GM21737 (cell line): ENCODE data around the gene RESF1.
"Not testable (repeated sequence)": the region's sequence is repeated elsewhere in the genome, so short reads cannot be mapped to it uniquely, and the experiment has no call there.

Source experiments
- ATAC-seq: cut with Tn5 transposase; IDR thresholded peaks from one replicate; pipeline ENCODE4 v1.9.1; 2021; ENCODE audit warnings: mild to moderate bottlenecking, moderate library complexity; ENCODE audit not compliant: unreplicated experiment

The RESF1 gene

DNA sequence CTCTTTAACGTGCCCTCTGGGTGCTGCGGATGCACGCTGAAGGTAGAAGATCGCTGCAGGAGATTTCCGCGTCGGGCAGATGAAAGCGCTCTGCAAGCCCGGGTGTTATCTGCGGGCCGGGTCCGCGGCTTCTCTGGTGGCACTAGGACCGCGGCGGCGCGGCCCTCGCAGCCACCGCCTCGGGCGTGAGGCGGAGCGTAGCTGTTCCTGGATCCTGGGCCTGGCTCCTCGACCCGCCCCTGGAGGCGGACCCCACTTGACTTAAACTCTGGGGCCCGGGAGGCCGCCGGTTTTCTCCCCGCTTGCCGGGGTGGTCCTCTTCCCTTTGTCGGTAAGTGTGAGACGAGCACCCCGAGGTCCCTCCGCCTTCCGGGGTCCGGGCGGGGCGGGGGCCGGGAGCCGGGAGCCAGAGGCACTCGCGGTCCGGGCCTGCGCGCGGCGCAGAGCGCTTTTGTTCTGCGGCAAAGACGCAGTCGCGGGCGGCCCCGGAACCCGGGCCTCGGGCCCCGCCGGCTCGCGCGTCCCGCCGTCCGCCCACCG lies at the start of gene RESF1:
TSS of gene RESF1 (plus strand) at position 255 of the 540 bp plus-strand sequence. CDS start 21,541 bp downstream, outside the sequence.
- peak; percentile 89 for ATAC-seq

GRCh38 chr12:31914927-31915326 lies 44.3 kb upstream of the RESF1 start:
- no peak for ATAC-seq

DNA sequence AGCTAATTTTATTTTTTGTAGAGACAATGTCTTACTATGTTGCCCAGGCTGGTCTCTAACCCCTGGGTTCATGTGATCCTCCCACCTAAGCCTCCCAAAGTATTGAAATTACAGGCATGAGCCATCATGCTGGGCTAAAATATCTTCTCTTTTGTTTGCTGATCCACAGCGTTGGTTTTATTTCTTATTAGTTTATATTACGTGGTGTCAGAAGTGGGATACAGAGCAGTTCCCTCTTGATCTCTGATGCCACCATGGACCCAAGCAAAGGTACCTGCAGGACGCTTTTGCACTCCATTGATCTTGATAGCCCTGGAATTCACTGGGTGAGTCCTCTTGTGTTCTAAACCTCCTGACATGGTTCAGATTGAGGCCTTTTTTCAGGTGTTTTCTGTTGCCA lies 43.8 kb upstream of the RESF1 start:
- ATAC-seq = no peak

DNA sequence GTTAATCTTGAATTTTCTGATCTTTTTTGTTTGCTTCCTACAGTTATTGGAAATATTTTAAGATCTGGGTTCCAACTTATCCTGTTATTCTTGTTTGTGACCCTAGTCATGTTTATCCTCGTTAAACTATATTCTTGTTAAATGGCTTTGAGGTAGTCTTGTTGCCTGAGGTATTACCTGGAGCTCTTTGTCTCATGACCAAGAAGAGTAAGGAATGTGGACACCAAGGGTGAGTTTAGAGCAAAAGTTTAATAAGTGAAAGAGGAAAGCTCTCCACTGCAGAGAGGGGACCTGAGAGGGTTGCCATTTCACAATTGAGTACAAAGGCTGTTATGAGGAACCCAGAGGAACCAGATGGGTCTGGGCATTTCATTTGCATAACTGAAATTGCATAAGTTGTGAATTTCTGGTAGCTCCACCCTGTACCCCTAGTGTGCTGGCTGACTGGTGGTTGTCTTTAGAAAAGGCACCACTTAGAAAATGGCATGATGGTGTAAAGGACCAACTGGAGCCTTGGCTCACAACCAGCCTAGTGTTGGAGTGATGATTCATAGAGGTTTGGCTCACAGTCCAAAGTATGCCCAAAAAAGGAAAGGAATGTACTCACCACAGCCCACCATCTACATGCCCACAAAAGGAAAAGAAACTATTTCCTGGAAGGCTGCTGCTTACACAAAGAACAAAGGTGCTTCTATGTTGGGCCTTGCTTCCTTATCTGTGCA lies 36.7 kb upstream of the RESF1 start:
- ATAC-seq = no peak

GRCh38 chr12:31923063-31923412 lies 36.2 kb upstream of the RESF1 start:
- no peak for ATAC-seq

- ATAC-seq = no peak
Measured at GRCh38 chr12:31928246-31929026, 30.8 kb upstream of the RESF1 start.

GRCh38 chr12:31929027-31929526 lies 30.1 kb upstream of the RESF1 start:
- ATAC-seq = no peak

GRCh38 chr12:31931796-31932715 lies 27.2 kb upstream of the RESF1 start:
- no peak for ATAC-seq

DNA sequence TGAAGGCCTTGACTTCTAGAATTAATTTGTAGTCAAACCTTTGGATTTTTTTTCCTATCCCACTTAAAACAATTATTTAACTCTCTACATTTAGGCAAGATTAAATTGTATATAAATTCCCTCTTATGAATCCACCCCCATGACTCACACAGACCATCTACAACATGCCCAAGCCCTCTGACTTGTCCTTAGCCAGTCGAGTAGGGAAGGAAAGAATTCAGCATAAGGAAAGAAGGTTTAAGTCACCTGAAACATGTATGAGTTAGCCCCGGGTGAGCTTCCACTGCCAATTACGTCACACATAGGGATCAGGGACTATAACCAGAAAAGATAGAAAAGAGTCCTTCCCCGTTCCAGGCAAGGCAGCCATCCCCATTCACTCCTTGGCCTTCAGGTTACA lies 14.9 kb upstream of the RESF1 start:
- no peak for ATAC-seq

DNA sequence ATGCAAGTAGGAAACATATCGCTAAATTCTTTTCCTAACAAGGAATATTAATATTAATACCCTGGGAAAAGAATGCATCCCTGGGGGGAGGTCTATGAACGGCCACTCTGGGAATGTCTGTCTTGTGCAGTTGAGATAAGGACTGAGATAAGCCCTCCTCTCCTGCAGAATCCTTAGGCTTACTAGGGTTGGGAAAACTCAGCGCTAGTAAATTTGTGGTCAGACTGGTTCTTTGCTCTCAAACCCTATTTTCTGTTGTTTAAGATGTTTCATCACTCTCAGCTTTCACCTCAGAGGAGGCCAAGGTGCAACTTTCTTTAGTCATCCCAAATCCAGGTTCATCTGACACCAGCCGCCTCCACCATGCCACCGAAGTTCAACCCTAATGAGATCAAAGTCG lies 11.2 kb upstream of the RESF1 start:
- ATAC-seq = no peak

- ATAC-seq = not testable (repeated sequence)
Measured at GRCh38 chr12:31948697-31949359, 10.4 kb upstream of the RESF1 start.

DNA sequence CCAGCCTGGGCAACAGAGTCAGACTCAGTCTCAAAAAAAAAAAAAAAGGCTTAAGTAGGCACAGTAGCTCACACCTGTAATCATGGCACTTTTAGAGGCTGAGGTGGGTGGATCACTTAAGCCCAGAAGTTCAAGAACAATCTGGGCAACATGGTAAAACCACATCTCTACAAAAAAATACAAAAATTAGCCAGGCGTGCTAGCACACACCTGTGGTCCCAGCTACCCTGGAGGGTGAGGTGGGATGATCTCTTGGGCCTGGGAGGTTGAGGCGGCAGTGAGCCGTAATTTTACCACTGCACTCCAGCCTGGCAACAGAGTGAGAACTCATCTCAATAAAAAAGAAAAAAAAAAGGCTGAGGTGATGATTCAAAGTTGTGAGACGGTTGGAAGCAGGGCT lies 9.1 kb upstream of the RESF1 start:
- no peak for ATAC-seq

DNA sequence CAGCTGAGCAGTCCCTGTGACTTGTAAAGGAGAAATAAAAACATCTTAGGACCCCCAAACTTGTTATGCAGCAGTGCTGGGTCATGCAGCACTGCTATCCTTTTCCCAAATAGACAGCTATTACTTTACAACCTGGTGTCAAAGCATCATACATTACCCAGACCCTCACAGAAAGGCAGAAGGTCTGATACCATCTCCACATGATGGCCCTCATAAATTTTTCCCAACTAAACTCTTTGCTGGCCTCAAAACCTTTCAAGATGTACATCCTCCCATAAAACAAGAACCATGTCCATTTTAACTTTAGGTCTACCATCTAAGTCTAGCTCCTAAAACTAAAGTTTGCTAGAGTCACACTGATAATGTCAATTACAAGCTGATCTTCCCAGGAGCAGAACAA lies 8.7 kb upstream of the RESF1 start:
- no peak for ATAC-seq

GRCh38 chr12:31951008-31951407 lies 8.2 kb upstream of the RESF1 start:
- no peak for ATAC-seq

DNA sequence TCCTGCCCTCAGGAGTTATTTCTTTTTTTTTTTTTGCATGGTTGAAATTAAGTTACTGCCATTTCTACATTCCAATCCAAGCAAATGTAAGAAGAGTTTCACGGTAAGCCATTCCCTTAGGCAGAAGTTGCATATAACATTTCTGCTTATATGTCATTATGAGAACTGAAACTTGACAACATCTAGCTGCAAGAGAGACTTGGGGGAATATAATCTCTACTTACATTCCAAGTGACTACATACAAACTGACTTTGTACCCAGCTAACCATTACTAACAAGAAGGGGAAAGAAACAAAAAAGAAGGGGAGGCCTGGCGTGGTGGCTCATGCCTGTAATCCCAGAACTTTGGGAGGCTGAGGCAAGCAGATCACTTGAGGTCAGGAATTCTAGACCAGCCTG lies 7.3 kb upstream of the RESF1 start:
- ATAC-seq = no peak

- ATAC-seq = no peak
Measured at GRCh38 chr12:31952418-31952817, 6.8 kb upstream of the RESF1 start.

GRCh38 chr12:31954925-31955858 lies 4.0 kb upstream of the RESF1 start:
- ATAC-seq = no peak

DNA sequence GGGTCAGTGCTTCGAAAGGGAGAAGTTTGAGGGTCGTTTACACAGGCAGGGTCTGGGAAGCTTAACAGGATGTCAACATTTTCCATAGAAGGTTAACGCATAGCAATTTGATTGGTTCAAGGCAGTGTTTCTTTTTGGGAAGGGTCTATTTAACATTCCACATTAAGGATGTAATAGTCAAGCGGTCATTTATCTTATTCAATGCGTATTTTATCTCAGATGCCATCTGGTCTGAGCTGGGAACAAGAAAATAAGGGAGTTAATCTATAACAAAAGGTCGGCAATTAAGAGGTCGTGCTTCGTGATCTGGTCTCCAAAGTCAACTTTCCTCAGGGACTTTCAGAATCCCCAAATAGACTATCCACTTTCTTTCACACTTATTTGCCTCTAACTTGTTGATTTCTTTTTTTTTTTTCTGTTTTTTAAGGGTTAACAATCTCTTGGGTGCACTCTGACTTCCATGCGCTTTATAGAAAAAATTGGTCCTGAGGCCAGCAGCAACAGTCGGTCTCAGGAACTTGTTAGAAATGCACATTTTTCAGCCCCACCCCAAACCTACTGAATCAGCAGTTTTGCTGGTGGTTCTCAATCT lies 550 bp upstream of the RESF1 start:
- no peak for ATAC-seq
